Peyer's patch (tissue), 4 donors: Measurements from ENCODE around the gene ITPKB. TPM values are rescaled to one million over a fixed set of nuclear protein-coding genes. Genes with fewer than 3 reads are reported as not detected.

Experiments
- DNase-seq, 3 donors: peaks; one replicate each; pipeline ENCODE4 v3.0.0-alpha.2; 2017 to 2019
- H3K27ac ChIP-seq, 4 donors: fragments of 200-600 bp; sonication (generic); one replicate each; pipeline ENCODE4 v1.5.1; 2016 to 2019
- H3K27me3 ChIP-seq, 2 donors: fragments of 200-600 bp; sonication (generic); one replicate each; pipeline ENCODE4 v1.5.1; 2019
- H3K36me3 ChIP-seq, 3 donors: fragments of 200-600 bp; sonication (generic); one replicate each; pipeline ENCODE4 v1.5.1; 2016 to 2019
- H3K4me1 ChIP-seq, 4 donors: fragments of 200-600 bp; sonication (generic); one replicate each; pipeline ENCODE4 v1.5.1; 2016 to 2019
- H3K4me3 ChIP-seq, 4 donors: fragments of 200-600 bp; sonication (generic); 1 replicate in 3 of 4; 2 replicates in 1 of 4; pipeline ENCODE4 v1.5.1; 2016 to 2019; ENCODE audit warnings: mild to moderate bottlenecking in 1 of 4
- H3K9me3 ChIP-seq, 4 donors: fragments of 200-600 bp; sonication (generic); one replicate each; pipeline ENCODE4 v1.5.1; 2016 to 2019; ENCODE audit warnings: mild to moderate bottlenecking in 1 of 4
- POLR2A ChIP-seq, 2 donors: fragments of 450-650 bp; IDR thresholded peaks; one replicate each; pipeline ENCODE4 v1.5.1; 2017; ENCODE audit warnings: antibody characterized with exemption in 2 of 2, mild to moderate bottlenecking in 2 of 2, moderate library complexity in 2 of 2
- total RNA-seq, 4 donors: library from RNA; depleted of rRNA; stranded (reverse); fragments of >200 nt; gene quantifications; one replicate each; pipeline ENCODE4 v1.1.0, GENCODE V29; 2016
- TF ChIP-seq, protein P1 (sequence below), 6 experiments: fragments of 450-650 bp in 4 of 6; fragments of 200-600 bp in 2 of 6; sonication (generic) in 1 of 6; IDR thresholded peaks; one replicate each; pipeline ENCODE4 v1.5.1; 2017 to 2019; ENCODE audit warnings: antibody characterized with exemption in 6 of 6, mild to moderate bottlenecking in 3 of 6, moderate library complexity in 1 of 6

The ITPKB gene
- total RNA-seq, 4 donors from 2014 or later, result 9.5 to 36.3 (median 23.0) TPM

DNA sequence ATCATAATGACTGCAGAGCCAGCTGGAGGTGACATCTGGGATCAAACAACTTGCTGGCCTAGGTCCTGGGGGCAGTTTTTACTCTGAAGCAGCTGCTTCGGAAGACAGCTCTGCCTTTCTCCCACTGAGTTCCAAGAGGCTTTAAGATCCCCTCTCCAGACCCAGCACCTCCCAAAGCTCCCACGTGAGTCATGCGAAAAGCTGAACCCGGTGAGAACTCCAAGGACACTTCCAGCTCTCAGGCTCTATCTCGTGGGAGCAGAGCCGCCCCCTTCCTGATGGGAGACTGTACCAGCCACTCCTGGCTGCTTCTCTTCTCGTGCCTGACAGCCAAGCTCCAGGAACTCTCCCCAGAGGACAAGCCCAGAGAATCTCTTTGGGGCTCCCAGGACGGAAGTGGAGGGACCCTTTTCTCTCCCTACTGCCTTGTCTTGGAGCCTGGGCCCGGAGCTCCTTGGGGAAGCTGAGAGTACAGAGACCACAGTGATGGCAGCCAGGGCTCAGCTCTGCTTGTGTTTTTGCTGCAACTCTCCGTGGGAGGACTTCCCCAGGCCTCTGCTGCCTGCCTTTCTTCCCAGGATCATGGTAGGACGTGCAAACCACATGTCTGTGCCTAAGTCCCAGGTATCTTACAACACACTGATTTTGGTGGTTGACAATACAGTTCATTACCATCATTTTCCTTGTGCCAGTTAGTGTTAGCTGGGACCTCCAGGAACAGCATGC, 149.9 kb downstream of the ITPKB start:
- DNase-seq, result peak in 1 of 3 donors; percentile 29
- Histone ChIP-seq H3K4me1 (no peaks in the 10 kb centered on the region), H3K36me3 (no peaks in the 10 kb centered on the region), H3K27me3 (no peaks in the 10 kb centered on the region), H3K27ac (no peak overlapping the region), H3K9me3 (no peaks in the 10 kb centered on the region), H3K4me3 (no peak overlapping the region)
- no peak for TF ChIP-seq POLR2A (IDR thresholded peaks at IDR 0.05)
- TF ChIP-seq, protein P1, sequence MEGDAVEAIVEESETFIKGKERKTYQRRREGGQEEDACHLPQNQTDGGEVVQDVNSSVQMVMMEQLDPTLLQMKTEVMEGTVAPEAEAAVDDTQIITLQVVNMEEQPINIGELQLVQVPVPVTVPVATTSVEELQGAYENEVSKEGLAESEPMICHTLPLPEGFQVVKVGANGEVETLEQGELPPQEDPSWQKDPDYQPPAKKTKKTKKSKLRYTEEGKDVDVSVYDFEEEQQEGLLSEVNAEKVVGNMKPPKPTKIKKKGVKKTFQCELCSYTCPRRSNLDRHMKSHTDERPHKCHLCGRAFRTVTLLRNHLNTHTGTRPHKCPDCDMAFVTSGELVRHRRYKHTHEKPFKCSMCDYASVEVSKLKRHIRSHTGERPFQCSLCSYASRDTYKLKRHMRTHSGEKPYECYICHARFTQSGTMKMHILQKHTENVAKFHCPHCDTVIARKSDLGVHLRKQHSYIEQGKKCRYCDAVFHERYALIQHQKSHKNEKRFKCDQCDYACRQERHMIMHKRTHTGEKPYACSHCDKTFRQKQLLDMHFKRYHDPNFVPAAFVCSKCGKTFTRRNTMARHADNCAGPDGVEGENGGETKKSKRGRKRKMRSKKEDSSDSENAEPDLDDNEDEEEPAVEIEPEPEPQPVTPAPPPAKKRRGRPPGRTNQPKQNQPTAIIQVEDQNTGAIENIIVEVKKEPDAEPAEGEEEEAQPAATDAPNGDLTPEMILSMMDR (IDR thresholded peaks at IDR 0.05), result no peak

DNA sequence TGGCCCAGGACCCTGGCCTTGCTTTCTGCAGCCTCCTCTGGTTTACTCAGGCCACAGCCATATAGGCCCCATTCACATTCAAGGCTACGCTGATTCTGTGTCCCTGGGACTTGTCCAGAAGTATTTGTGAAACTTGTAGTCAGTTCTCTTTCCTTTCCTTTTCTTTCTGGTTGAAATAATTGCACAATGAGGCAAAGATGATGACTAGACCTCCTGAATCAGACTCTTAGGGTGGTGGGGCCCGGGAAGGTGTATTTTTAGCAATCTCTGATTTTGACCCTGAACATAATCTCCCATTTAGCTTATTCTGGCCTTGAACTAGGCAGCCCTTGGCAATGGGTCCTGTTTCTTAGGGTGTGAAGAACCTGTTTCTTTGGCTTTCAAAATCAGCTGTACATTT, 150.6 kb downstream of the ITPKB start:
- DNase-seq, result no peak
- TF ChIP-seq, protein P1 (IDR thresholded peaks at IDR 0.05), result no peak
- no peak for TF ChIP-seq POLR2A (IDR thresholded peaks at IDR 0.05)
- Histone ChIP-seq H3K4me3 (no peak overlapping the region), H3K27ac (no peak overlapping the region), H3K36me3 (no peaks in the 10 kb centered on the region), H3K9me3 (no peaks in the 10 kb centered on the region), H3K27me3 (no peaks in the 10 kb centered on the region), H3K4me1 (no peaks in the 10 kb centered on the region)

DNA sequence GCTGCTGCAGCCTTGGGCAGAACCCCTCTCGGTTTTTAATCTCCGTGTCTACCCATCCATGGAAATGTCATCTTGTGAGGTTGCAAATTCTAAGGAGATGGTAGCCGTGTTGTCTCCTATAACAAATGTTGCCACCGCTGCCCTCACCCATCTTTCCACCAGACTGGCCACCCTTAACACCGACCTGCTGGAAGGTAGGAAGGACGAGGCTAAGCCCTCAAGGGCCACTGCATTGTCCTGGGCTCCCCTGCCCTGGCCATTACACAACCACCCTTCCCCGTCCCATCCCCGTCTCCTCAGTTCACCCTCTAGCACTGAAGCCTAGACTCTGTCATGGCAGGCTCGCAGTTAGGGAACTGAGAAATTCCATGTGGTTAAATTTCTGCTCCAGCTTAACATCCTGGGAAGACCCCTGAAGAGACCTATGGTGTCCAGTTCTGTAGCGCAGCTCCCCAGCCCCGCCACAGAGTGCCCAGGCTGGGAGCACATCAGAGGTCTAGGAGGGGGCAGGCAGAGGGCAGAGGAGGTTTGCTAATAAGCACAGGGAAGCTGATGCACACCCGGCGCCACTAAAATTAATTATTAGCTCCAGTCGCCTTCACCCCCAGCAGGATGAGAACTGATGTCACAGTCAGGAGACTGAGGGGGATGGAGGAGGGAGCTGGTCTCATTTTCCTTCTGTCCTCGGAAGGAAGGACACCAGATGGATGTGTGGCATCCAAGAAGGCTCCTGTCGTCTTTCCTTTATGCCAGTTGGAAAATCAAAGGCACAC, 152.2 kb downstream of the ITPKB start:
- DNase-seq, result no peak

GRCh38 chr1:226586116-226586515, 153.0 kb downstream of the ITPKB start:
- no peak overlapping the region for H3K27ac ChIP-seq
- no peaks in the 10 kb centered on the region for H3K4me1 ChIP-seq
- H3K4me3 ChIP-seq, result no peak overlapping the region
- DNase-seq, result no peak
- no peak for TF ChIP-seq POLR2A (IDR thresholded peaks at IDR 0.05)
- TF ChIP-seq, protein P1 (IDR thresholded peaks at IDR 0.05), result no peak
- no peaks in the 10 kb centered on the region for H3K9me3 ChIP-seq
- no peaks in the 10 kb centered on the region for H3K36me3 ChIP-seq
- H3K27me3 ChIP-seq, result no peaks in the 10 kb centered on the region

More for the DNA sequence above, 152.2 kb downstream of the ITPKB start:
- no peak overlapping the region for H3K27ac ChIP-seq
- no peaks in the 10 kb centered on the region for H3K4me1 ChIP-seq
- H3K9me3 ChIP-seq, result no peaks in the 10 kb centered on the region
- H3K36me3 ChIP-seq, result no peaks in the 10 kb centered on the region
- TF ChIP-seq, protein P1 (IDR thresholded peaks at IDR 0.05), result no peak
- no peak for TF ChIP-seq POLR2A (IDR thresholded peaks at IDR 0.05)
- no peaks in the 10 kb centered on the region for H3K27me3 ChIP-seq
- no peak overlapping the region for H3K4me3 ChIP-seq

DNA sequence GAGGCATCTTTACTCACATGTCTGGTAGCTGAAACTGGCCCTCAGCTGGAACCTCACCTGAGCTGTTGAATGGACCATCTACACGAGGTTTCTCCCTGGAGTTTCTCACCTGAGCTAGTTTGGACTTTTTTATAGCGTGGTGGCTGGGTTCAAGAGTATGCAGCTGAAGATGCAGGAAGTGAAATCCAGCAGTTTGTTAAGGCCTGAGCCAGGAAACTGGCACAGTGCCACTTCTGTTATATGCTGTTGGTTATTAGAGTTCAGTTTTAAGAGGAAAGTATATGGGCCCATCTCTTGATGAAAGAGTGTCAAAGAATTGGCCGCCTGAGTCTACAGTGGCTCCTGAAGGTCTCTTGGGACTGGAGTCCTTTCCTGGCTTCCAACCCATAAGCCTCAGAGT, 154.9 kb downstream of the ITPKB start:
- no peaks in the 10 kb centered on the region for H3K9me3 ChIP-seq
- TF ChIP-seq, protein P1 (IDR thresholded peaks at IDR 0.05), result no peak
- TF ChIP-seq POLR2A (IDR thresholded peaks at IDR 0.05), result no peak

More for the DNA sequence above, 154.9 kb downstream of the ITPKB start:
- Histone ChIP-seq H3K4me1 (no peaks in the 10 kb centered on the region), H3K27me3 (no peaks in the 10 kb centered on the region), H3K4me3 (no peak overlapping the region), H3K27ac (no peak overlapping the region), H3K36me3 (no peaks in the 10 kb centered on the region)
- DNase-seq, result no peak
